ENCODE measurements around the gene RYK.

- TF ChIP-seq CTCF (IDR thresholded peaks at IDR 0.05) = no peak
- TF ChIP-seq POLR2A (IDR thresholded peaks at IDR 0.05) = no peak
Measured at GRCh38 chr3:134295930-134296329, 45.3 kb upstream of the RYK start.

Measured in testis (tissue), 2 donors.